Sigmoid colon (tissue), 4 donors: ENCODE measurements around the gene DACH1.

ENCODE experiments used
- CTCF ChIP-seq, 4 experiments: fragments of 450-650 bp in 3 of 4; fragments of 200-600 bp in 1 of 4; IDR thresholded peaks; one replicate each; pipeline ENCODE4 v1.5.1; 2016 to 2019; ENCODE audit warnings: antibody characterized with exemption in 4 of 4, mild to moderate bottlenecking in 3 of 4, moderate library complexity in 2 of 4
- EP300 ChIP-seq, 4 donors: sonication (generic); formaldehyde crosslinking; IDR thresholded peaks; one replicate each; pipeline ENCODE4 v1.6.1; 2017; ENCODE audit warnings: antibody characterized with exemption in 4 of 4
- POLR2A ChIP-seq, 2 donors: fragments of 450-650 bp; IDR thresholded peaks; one replicate each; pipeline ENCODE4 v1.6.1; 2016; ENCODE audit warnings: antibody characterized with exemption in 2 of 2, mild to moderate bottlenecking in 2 of 2, moderate library complexity in 2 of 2
- POLR2AphosphoS5 ChIP-seq, 4 donors: sonication (generic); formaldehyde crosslinking; IDR thresholded peaks; one replicate each; pipeline ENCODE4 v1.6.1; 2017; ENCODE audit warnings: antibody characterized with exemption in 4 of 4

- TF ChIP-seq CTCF (IDR thresholded peaks at IDR 0.05) (no peak), POLR2AphosphoS5 (IDR thresholded peaks at IDR 0.05) (no peak), POLR2A (IDR thresholded peaks at IDR 0.05) (no peak), EP300 (IDR thresholded peaks at IDR 0.05) (no peak)
Measured at GRCh38 chr13:71856548-71857043, 10.4 kb downstream of the DACH1 start.
